ENCODE results near the gene GDPD5. TPM values are rescaled to one million over a fixed set of nuclear protein-coding genes. Genes with fewer than 3 reads are reported as not detected.
A peak's percentile ranks its signal among the peaks of the same experiment; 100 is the strongest.

GDPD5 gene
- polyA plus RNA-seq, 2 of the 4 experiments (the other 2 are of a cell fraction) = 3.9 to 5.9 TPM

- peaks cover 12% of the 10 kb centered on the region; the same call in 1 of the 3 replicates for H3K4me1 ChIP-seq
- H3K9me3 ChIP-seq = peaks cover 6% of the 10 kb centered on the region; the same call in 2 of the 3 replicates
- no peak for ATAC-seq
- H3K4me3 ChIP-seq = no peak overlapping the region
- FAIRE-seq = no peak
- WGBS (ENCODE audit: missing lambda C conversion rate) = 97% methylated on average over 16 of the region's 16 CpGs
- TF ChIP-seq CBX8 (IDR thresholded peaks at IDR 0.05) = no peak
- TF ChIP-seq SREBF2 (IDR thresholded peaks at IDR 0.05) = no peak
- no peak for TF ChIP-seq MAFK (IDR thresholded peaks at IDR 0.05; ENCODE audit: partially characterized antibody)
- no peak for TF ChIP-seq CTCF (IDR thresholded peaks at IDR 0.05)
- no peak overlapping the region for H3K4me2 ChIP-seq
- no peak for DNase-seq (ENCODE audit: low read depth in 1 of 2, low spot score in 1 of 2)
- H3K27ac ChIP-seq = peak overlapping the region in 1 of 2 experiments; percentile 93; a peak in 4 of 6 replicates
- CTCF ChIA-PET = interaction anchor here (0.8 to 16.5 kb wide), 12 partner anchors 10 to 103 kb away, joined by 3 to 231 read pairs (median 6); partner anchors contain the start of gene RPS3
- POLR2A ChIA-PET = no interaction called here
These were observed 96.6 kb downstream of the GDPD5 start for GRCh38 chr11:75428989-75429640.

- H3K4me1 ChIP-seq = peaks cover 16% of the 10 kb centered on the region
- ATAC-seq (no peak), DNase-seq (ENCODE audit: low read depth in 1 of 2, low spot score in 1 of 2) (no peak), FAIRE-seq (no peak)
- ChIA-PET CTCF (interaction anchor here (1.0 to 16.5 kb wide), 10 partner anchors 9 to 104 kb away, joined by 3 to 231 read pairs (median 12); partner anchors contain the start of gene RPS3), POLR2A (interaction anchor here (0.6 kb wide), 1 partner anchor 60 kb away, joined by 13 read pairs; no protein-coding TSS in a partner anchor)
- H3K4me2 ChIP-seq = no peak overlapping the region
- 96% methylated on average over 32 of the region's 32 CpGs for WGBS (ENCODE audit: missing lambda C conversion rate)
- no peak for TF ChIP-seq FOSL2 (IDR thresholded peaks at IDR 0.05)
- TF ChIP-seq FOSL2 (CRISPR knock-in tag; IDR thresholded peaks at IDR 0.05) = no peak
- no peak for TF ChIP-seq NPAS2 (CRISPR knock-in tag; IDR thresholded peaks at IDR 0.05; ENCODE audit: borderline replicate concordance)
- no peak for TF ChIP-seq CEBPB (IDR thresholded peaks at IDR 0.05)
- TF ChIP-seq PHF8 (IDR thresholded peaks at IDR 0.05; ENCODE audit: borderline replicate concordance, low read depth) = no peak
- no peak for TF ChIP-seq BHLHE40 (IDR thresholded peaks at IDR 0.05; ENCODE audit: low read depth, low read length)
- no peak for TF ChIP-seq KDM1A (IDR thresholded peaks at IDR 0.05; ENCODE audit: low read depth)
- TF ChIP-seq RNF2 (IDR thresholded peaks at IDR 0.05; ENCODE audit: borderline replicate concordance, low read depth) = no peak
- no peak for TF ChIP-seq SMC3 (IDR thresholded peaks at IDR 0.05)
- no peak for TF ChIP-seq HES2 (IDR thresholded peaks at IDR 0.05)
- no peak for TF ChIP-seq ZC3H11A (IDR thresholded peaks at IDR 0.05)
- no peak for TF ChIP-seq HOXB5 (CRISPR knock-in tag; IDR thresholded peaks at IDR 0.05)
- no peak for TF ChIP-seq EHMT2 (IDR thresholded peaks at IDR 0.05; ENCODE audit: low read depth)
- no peak for TF ChIP-seq ZNF302 (CRISPR knock-in tag; IDR thresholded peaks at IDR 0.05)
- TF ChIP-seq REST (IDR thresholded peaks at IDR 0.05) = no peak
- TF ChIP-seq SREBF2 (IDR thresholded peaks at IDR 0.05) = no peak
- TF ChIP-seq HDAC2 (IDR thresholded peaks at IDR 0.05) = no peak
- TF ChIP-seq EHF (CRISPR knock-in tag; IDR thresholded peaks at IDR 0.05) = no peak
- peaks cover 6% of the 10 kb centered on the region; the same call in 2 of the 3 replicates for H3K9me3 ChIP-seq
- no peak overlapping the region for H3K27ac ChIP-seq
- H3K4me3 ChIP-seq = no peak overlapping the region
These were observed 97.4 kb downstream of the GDPD5 start for GRCh38 chr11:75428281-75428724.
